ENCODE measurements around the gene PAX5.

The PAX5 gene

GRCh38 chr9:36840898-36841536, 193.1 kb downstream of the PAX5 start:
- Histone ChIP-seq H3K36me3 (ENCODE audit: insufficient read depth, low read length) (no peaks in the 10 kb centered on the region), H3K27me3 (ENCODE audit: control insufficient read depth in 1 of 2, insufficient read depth in 2 of 2, low read length in 2 of 2) (no peaks in the 10 kb centered on the region), H3K9me3 (ENCODE audit: low read length) (no peaks in the 10 kb centered on the region), H3K4me3 (ENCODE audit: low read depth in 1 of 2, low read length in 2 of 2) (no peak overlapping the region), H3K4me1 (ENCODE audit: insufficient read depth, low read length) (no peaks in the 10 kb centered on the region), H3K9ac (ENCODE audit: low read length) (no peak overlapping the region), H3K27ac (ENCODE audit: low read depth, low read length) (no peak overlapping the region)

- H3K27me3 ChIP-seq (ENCODE audit: control insufficient read depth in 1 of 2, insufficient read depth in 2 of 2, low read length in 2 of 2) = no peaks in the 10 kb centered on the region
- H3K9ac ChIP-seq (ENCODE audit: low read length) = no peak overlapping the region
- H3K36me3 ChIP-seq (ENCODE audit: insufficient read depth, low read length) = no peaks in the 10 kb centered on the region
- no peak overlapping the region for H3K4me3 ChIP-seq (ENCODE audit: low read depth in 1 of 2, low read length in 2 of 2)
- no peaks in the 10 kb centered on the region for H3K9me3 ChIP-seq (ENCODE audit: low read length)
- H3K4me1 ChIP-seq (ENCODE audit: insufficient read depth, low read length) = no peaks in the 10 kb centered on the region
- H3K27ac ChIP-seq (ENCODE audit: low read depth, low read length) = no peak overlapping the region
These were observed 194.8 kb downstream of the PAX5 start for GRCh38 chr9:36839131-36839885.

- Histone ChIP-seq H3K9me3 (ENCODE audit: low read length) (no peaks in the 10 kb centered on the region), H3K9ac (ENCODE audit: low read length) (no peak overlapping the region), H3K27me3 (ENCODE audit: control insufficient read depth in 1 of 2, insufficient read depth in 2 of 2, low read length in 2 of 2) (no peaks in the 10 kb centered on the region), H3K4me1 (ENCODE audit: insufficient read depth, low read length) (no peaks in the 10 kb centered on the region), H3K27ac (ENCODE audit: low read depth, low read length) (no peak overlapping the region), H3K4me3 (ENCODE audit: low read depth in 1 of 2, low read length in 2 of 2) (no peak overlapping the region), H3K36me3 (ENCODE audit: insufficient read depth, low read length) (no peaks in the 10 kb centered on the region)
These were observed 196.3 kb downstream of the PAX5 start for GRCh38 chr9:36837431-36838405.

- Histone ChIP-seq H3K4me1 (ENCODE audit: insufficient read depth, low read length) (no peaks in the 10 kb centered on the region), H3K9me3 (ENCODE audit: low read length) (no peaks in the 10 kb centered on the region), H3K36me3 (ENCODE audit: insufficient read depth, low read length) (no peaks in the 10 kb centered on the region), H3K27me3 (ENCODE audit: control insufficient read depth in 1 of 2, insufficient read depth in 2 of 2, low read length in 2 of 2) (no peaks in the 10 kb centered on the region), H3K27ac (ENCODE audit: low read depth, low read length) (no peak overlapping the region), H3K9ac (ENCODE audit: low read length) (no peak overlapping the region), H3K4me3 (ENCODE audit: low read depth in 1 of 2, low read length in 2 of 2) (no peak overlapping the region)
These were observed 197.6 kb downstream of the PAX5 start for GRCh38 chr9:36836486-36836885.

- H3K4me3 ChIP-seq (ENCODE audit: low read depth in 1 of 2, low read length in 2 of 2) = no peak overlapping the region
- H3K4me1 ChIP-seq (ENCODE audit: insufficient read depth, low read length) = no peaks in the 10 kb centered on the region
- no peak overlapping the region for H3K9ac ChIP-seq (ENCODE audit: low read length)
- no peak overlapping the region for H3K27ac ChIP-seq (ENCODE audit: low read depth, low read length)
- H3K27me3 ChIP-seq (ENCODE audit: control insufficient read depth in 1 of 2, insufficient read depth in 2 of 2, low read length in 2 of 2) = no peaks in the 10 kb centered on the region
- no peaks in the 10 kb centered on the region for H3K36me3 ChIP-seq (ENCODE audit: insufficient read depth, low read length)
- no peaks in the 10 kb centered on the region for H3K9me3 ChIP-seq (ENCODE audit: low read length)
These were observed 198.6 kb downstream of the PAX5 start for GRCh38 chr9:36835271-36835996.

- Histone ChIP-seq H3K9me3 (ENCODE audit: low read length) (no peaks in the 10 kb centered on the region), H3K27me3 (ENCODE audit: control insufficient read depth in 1 of 2, insufficient read depth in 2 of 2, low read length in 2 of 2) (no peaks in the 10 kb centered on the region), H3K36me3 (ENCODE audit: insufficient read depth, low read length) (no peaks in the 10 kb centered on the region)
These were observed 199.3 kb downstream of the PAX5 start for GRCh38 chr9:36834736-36835135.

GRCh38 chr9:36833954-36834353, 200.1 kb downstream of the PAX5 start:
- H3K4me3 ChIP-seq (ENCODE audit: low read depth in 1 of 2, low read length in 2 of 2) = no peak overlapping the region
- no peaks in the 10 kb centered on the region for H3K4me1 ChIP-seq (ENCODE audit: insufficient read depth, low read length)
- no peaks in the 10 kb centered on the region for H3K27me3 ChIP-seq (ENCODE audit: control insufficient read depth in 1 of 2, insufficient read depth in 2 of 2, low read length in 2 of 2)
- H3K9ac ChIP-seq (ENCODE audit: low read length) = no peak overlapping the region
- no peaks in the 10 kb centered on the region for H3K36me3 ChIP-seq (ENCODE audit: insufficient read depth, low read length)
- no peaks in the 10 kb centered on the region for H3K9me3 ChIP-seq (ENCODE audit: low read length)
- H3K27ac ChIP-seq (ENCODE audit: low read depth, low read length) = no peak overlapping the region

More at GRCh38 chr9:36834736-36835135, 199.3 kb downstream of the PAX5 start:
- Histone ChIP-seq H3K27ac (ENCODE audit: low read depth, low read length) (no peak overlapping the region), H3K4me3 (ENCODE audit: low read depth in 1 of 2, low read length in 2 of 2) (no peak overlapping the region), H3K9ac (ENCODE audit: low read length) (no peak overlapping the region), H3K4me1 (ENCODE audit: insufficient read depth, low read length) (no peaks in the 10 kb centered on the region)

- H3K27ac ChIP-seq (ENCODE audit: low read depth, low read length) = no peak overlapping the region
- H3K9ac ChIP-seq (ENCODE audit: low read length) = no peak overlapping the region
- no peaks in the 10 kb centered on the region for H3K9me3 ChIP-seq (ENCODE audit: low read length)
- no peaks in the 10 kb centered on the region for H3K4me1 ChIP-seq (ENCODE audit: insufficient read depth, low read length)
- no peaks in the 10 kb centered on the region for H3K27me3 ChIP-seq (ENCODE audit: control insufficient read depth in 1 of 2, insufficient read depth in 2 of 2, low read length in 2 of 2)
- no peak overlapping the region for H3K4me3 ChIP-seq (ENCODE audit: low read depth in 1 of 2, low read length in 2 of 2)
- H3K36me3 ChIP-seq (ENCODE audit: insufficient read depth, low read length) = no peaks in the 10 kb centered on the region
These were observed 201.8 kb downstream of the PAX5 start for GRCh38 chr9:36832164-36832795.

GRCh38 chr9:36831381-36832161, 202.5 kb downstream of the PAX5 start:
- Histone ChIP-seq H3K4me3 (ENCODE audit: low read depth in 1 of 2, low read length in 2 of 2) (no peak overlapping the region), H3K9ac (ENCODE audit: low read length) (no peak overlapping the region), H3K9me3 (ENCODE audit: low read length) (no peaks in the 10 kb centered on the region), H3K27me3 (ENCODE audit: control insufficient read depth in 1 of 2, insufficient read depth in 2 of 2, low read length in 2 of 2) (no peaks in the 10 kb centered on the region), H3K36me3 (ENCODE audit: insufficient read depth, low read length) (no peaks in the 10 kb centered on the region), H3K4me1 (ENCODE audit: insufficient read depth, low read length) (no peaks in the 10 kb centered on the region), H3K27ac (ENCODE audit: low read depth, low read length) (no peak overlapping the region)

GRCh38 chr9:36828611-36829013, 205.5 kb downstream of the PAX5 start:
- H3K4me3 ChIP-seq (ENCODE audit: low read depth in 1 of 2, low read length in 2 of 2) = no peak overlapping the region
- H3K9me3 ChIP-seq (ENCODE audit: low read length) = no peaks in the 10 kb centered on the region
- H3K27ac ChIP-seq (ENCODE audit: low read depth, low read length) = no peak overlapping the region
- H3K4me1 ChIP-seq (ENCODE audit: insufficient read depth, low read length) = no peaks in the 10 kb centered on the region
- no peaks in the 10 kb centered on the region for H3K27me3 ChIP-seq (ENCODE audit: control insufficient read depth in 1 of 2, insufficient read depth in 2 of 2, low read length in 2 of 2)
- no peaks in the 10 kb centered on the region for H3K36me3 ChIP-seq (ENCODE audit: insufficient read depth, low read length)
- no peak overlapping the region for H3K9ac ChIP-seq (ENCODE audit: low read length)

Measured in muscle layer of colon (tissue), 2 donors.